ENCODE results near the gene TPCN1.

DNA sequence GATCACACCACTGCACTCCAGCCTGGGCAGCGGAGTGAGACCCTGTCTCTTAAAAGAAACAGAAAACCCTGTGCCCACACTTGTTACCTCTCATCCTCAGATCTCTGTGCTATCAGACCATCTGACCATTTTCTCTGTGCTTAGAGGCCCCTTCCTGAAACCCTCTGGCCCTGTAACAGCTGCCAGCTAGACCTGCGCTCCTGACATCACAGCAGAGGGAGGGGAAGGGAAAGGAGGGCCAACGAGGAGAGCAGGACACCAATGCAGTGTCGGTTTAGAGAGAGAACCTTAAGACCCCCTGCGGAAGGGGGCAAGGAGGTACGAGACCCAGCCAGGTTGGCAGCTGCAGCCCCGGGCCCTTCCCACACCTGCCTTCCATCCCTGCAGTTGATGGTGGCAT lies 71.3 kb downstream of the TPCN1 start:
- TF ChIP-seq, protein P1, sequence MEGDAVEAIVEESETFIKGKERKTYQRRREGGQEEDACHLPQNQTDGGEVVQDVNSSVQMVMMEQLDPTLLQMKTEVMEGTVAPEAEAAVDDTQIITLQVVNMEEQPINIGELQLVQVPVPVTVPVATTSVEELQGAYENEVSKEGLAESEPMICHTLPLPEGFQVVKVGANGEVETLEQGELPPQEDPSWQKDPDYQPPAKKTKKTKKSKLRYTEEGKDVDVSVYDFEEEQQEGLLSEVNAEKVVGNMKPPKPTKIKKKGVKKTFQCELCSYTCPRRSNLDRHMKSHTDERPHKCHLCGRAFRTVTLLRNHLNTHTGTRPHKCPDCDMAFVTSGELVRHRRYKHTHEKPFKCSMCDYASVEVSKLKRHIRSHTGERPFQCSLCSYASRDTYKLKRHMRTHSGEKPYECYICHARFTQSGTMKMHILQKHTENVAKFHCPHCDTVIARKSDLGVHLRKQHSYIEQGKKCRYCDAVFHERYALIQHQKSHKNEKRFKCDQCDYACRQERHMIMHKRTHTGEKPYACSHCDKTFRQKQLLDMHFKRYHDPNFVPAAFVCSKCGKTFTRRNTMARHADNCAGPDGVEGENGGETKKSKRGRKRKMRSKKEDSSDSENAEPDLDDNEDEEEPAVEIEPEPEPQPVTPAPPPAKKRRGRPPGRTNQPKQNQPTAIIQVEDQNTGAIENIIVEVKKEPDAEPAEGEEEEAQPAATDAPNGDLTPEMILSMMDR (IDR thresholded peaks at IDR 0.05; ENCODE audit: insufficient read depth, low read depth, low read length): no peak
- no peak for TF ChIP-seq EZH2 (IDR thresholded peaks at IDR 0.05; ENCODE audit: insufficient read depth, low read length)
